Measurements from ENCODE around the gene TEKTIP1. TPM values are rescaled to one million over a fixed set of nuclear protein-coding genes. Genes with fewer than 3 reads are reported as not detected.

The TEKTIP1 gene
- total RNA-seq, 1 donor from 2014 or later, result not detected

DNA sequence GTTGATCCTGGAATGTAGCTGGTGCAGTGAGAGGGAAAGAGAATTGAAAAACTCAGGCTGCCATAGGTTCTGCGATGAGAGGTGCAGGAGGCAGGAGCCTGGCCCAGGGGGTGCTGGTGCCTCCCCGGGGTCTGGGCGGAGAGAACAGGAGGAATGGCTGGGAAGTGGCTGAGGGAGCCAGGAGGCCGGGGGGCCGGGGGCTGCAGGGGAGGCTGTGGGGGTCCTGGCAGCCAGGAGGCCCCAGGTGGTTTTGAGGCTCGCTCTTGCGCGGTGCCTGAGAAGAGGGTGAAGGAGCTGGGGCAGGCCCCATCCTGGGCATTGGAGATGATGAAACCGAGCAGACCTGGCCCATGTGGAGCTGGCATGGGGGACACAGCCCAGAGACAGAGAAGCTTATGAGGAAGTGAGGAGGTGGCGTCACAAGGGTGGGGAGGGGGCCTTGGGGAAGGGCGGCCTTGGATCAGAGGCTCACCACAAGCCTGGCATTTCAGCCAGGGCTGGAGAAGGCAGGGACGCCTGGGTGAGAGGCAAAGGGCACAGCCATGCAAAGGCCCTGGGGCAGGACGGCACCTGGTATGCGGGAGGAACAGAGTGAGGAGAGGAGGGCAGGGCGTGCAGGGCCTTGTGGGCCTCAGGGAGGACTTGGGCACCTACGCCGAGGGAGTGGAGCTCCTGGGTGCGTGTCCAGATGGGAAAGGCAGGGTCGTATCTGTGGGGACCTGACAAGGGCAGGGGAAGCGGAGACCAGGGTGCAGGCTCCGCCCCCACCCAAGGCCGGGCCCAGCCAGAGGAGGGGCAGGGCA, 1.3 kb upstream of the TEKTIP1 start:
- DNase-seq (ENCODE audit: low spot score), result no peak

DNA sequence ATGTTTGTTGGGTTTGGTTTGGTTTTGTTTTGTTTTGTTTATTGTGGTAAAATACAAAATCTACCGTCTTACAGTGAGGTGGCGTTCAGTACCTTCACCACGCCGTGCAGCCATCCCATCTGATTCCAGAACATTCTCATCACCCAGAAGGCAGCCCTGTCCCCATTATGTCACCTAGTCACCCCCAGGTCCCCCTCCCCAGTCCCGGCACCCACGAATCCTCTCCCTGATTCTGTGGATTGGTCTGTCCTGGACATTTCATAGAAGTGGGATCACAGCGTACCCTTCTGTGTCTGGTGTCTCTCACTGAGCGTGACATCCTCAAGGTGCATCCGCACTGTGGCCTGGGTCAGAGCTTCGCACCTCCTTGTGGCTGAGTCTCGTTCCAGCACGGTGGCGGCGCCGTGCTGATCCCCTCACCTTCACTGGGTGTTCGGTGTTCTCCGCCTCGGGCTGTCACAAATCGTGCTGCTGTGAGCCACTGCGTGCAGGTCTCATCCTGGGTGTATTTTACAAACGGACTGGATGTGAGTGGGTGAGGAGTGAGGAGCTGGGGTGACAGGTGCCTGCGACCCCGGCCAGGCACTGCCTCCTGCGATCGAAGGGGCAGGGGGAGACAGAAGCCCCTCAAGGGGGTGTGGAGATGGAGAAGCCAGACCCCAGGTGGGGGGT, 580 bp upstream of the TEKTIP1 start:
- no peak for DNase-seq (ENCODE audit: low spot score)

DNA sequence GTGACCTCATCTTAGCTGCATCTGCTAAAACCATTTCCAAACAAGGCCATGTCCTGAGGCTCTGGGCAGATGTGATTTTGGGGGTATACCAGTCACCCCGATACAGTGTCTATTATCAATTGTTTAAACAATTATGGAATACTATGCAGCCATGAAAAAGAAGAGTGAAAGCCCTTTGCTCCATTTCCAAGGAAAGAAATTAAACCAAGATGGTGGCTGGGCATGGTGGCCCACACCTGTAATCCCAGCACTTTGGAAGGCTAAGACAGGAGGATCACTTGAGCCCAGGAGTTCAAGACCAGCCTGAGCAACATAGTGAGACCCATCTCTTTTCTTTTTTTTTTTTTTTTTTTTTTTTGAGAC, 763 bp downstream of the TEKTIP1 start:
- no peak for DNase-seq (ENCODE audit: low spot score)

DNA sequence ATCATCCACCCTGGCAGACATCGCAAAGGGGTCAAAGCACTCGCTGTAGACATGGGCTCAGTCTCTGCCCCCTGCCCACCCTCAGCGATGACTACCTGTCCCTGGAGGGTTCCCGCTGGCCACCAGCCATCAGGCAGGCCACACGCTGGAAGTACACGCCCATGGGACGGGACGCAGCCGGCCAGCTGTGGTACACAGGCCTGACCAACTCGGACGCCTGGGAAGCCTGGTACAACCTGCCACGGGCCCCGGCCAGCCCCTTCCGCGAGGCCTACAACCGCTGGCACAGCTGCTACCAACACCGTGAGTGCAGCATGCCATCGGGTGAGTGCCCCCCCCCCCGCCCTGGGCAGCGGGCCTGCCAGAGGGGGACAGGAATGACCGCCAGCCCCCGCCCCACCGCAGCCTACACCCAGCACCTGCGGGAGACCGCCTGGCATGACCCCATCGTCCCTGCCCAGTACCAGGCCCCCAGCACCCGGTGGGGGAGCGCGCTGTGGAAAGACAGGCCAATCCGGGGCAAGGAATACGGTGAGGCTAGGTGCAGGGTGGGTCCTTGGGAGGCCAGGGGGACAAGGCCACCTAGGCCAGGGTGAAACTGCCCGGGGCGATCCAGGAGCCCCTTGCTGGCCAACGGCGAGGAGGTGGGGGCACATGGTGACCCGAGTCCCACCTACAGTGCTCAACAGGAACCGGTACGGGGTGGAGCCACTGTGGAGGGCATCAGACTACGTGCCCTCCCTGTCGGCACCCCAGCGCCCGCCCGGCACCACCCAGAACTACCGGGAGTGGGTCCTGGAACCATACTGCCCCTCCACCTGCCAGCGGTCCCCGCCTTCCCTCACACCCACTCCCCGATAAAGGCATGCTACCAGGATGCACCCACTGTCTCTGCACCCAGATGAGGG, 4.4 kb downstream of the TEKTIP1 start:
- no peak for DNase-seq (ENCODE audit: low spot score)

DNA sequence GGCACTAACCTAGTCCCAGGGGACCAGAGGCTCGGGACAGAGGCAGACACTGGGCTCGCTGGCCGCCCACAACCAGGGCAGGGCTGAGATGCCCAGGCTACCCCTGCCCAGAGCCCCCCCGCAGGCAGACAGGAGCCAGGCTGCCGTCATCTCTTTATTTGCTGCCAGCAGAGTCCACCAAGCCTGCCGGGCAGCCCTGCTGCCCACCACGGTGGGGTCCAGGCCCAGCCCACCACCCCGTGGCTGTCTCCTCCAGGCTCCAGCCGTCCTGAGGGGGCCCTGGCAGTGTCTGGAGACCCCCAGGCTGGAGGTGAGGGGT, 5.0 kb downstream of the TEKTIP1 start:
- no peak for DNase-seq (ENCODE audit: low spot score)

DNA sequence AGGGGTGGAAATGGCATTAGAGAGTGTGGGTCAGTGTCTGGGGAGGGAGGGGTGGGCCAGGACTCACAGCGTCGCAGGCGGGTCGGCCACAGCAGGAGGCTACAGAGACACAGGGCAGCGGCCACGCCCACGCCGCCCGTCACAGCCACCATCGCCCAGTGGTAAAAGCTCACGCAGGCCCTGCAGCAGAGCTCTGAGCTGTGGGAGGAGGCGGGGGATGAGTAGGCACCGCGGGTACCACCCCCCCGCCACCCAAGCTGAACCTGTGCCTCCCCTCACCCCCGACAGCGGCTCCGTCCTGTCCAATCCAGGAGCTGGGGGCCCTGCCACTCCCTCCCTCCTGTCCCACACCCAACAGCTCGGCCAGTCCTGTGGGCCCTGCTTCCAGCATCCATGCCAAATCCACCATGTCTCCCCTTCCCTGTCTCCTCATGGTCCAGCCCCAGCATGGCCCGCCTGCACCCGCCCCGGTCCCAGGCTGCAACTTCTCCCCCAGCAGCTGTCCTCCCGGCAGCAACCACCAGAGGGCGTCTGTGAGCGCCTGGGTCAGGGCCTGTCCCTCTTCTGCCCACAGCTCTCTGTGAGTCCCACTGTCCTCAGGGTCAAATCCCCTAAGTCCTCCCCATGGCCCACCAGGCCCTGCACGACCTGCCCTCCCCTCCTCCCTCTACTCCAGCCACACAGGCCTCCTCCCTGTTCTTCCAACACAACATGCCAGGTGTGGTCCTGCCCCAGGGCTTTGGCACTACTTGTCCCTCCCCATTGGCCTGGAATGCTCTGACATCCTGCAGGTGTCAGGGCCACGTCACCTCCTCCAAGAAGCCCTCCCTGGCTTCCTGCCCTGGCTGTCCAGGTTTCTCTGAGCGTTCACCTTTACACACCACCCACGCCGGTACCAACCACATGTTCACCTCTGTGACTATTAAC, 6.0 kb downstream of the TEKTIP1 start:
- DNase-seq (ENCODE audit: low spot score), result no peak

DNA sequence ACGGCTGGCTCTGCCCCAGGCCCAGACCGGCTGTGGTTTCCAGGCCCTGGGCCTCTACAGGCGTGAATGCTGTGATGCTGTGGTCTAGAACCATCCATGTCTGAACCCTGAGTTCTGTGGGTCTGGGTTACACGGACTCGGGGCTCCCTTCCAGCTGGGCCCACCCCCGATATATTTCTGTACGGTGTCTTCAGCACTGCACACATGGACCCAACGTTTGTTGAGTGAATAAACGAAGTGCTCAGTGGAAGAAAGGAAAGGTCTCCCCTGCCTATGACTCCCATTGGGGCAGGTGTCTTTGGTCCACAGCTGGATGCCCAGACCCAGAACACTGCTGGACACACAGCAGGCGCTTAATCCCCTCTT, 6.7 kb downstream of the TEKTIP1 start:
- DNase-seq (ENCODE audit: low spot score), result no peak

DNA sequence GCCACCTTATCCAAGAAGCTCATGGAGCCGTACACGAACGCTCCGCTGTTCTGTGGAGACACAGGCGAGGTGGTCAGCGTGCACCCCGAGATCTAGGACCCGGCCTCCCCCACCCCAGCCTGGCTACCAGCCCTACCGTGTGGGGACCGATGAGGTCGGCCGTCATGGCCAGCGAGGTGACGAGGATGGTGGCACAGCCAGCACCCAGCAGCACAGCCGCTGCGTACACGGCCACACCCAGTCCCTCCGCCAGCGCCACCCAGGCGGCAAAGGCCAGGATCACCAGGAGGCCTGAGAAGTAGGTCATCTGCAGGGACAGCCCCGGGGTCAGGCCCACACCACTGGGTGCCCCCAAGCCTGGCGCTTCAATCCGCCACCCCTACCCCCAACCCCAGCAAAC, 7.1 kb downstream of the TEKTIP1 start:
- no peak for DNase-seq (ENCODE audit: low spot score)

DNA sequence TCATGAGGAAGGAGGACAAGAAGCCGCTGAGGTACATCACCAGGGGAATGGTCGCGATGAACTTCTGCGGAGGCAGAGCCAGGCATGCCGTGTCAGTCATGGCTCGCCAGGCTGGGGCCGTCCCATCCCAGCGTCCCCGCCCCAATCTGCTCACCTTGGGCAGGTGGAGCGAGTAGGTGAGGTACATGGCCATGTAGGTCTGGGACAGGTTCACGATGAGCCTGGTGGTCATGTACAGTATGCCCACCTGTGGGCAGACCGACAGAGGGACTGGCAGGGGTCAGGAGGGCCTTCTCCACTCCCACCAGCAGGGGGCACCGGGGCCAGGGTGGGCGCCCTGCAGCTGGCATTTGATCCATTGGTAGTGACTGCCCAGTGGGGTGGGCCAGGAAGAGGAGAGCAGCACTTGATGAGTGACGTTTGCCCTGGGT, 8.3 kb downstream of the TEKTIP1 start:
- DNase-seq (ENCODE audit: low spot score), result no peak

DNA sequence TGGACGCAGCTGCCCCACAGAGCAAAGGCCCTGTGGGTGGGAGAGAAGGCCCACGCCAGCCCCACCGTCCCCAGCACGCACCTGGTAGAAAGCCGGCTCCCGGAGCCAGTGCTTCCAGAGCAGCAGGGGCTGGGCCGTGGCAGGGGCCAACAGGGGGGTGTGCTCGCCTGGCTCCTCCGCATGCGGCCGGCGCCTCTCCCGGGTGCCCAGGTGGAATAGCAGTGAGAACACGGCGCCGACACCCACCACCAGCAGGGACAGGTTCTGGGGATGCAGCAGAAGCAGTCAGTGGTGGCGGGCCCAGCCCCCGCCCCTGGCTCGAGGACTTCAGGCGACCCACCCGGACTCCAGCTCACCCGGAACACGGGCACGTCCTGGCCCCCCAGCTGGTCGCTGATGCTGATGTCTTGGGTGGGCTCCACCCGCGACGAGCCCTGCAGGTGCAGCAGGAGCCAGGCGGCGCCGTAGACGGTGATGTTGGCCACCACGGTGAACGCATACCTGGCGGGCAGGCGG, 8.9 kb downstream of the TEKTIP1 start:
- no peak for DNase-seq (ENCODE audit: low spot score)

DNA sequence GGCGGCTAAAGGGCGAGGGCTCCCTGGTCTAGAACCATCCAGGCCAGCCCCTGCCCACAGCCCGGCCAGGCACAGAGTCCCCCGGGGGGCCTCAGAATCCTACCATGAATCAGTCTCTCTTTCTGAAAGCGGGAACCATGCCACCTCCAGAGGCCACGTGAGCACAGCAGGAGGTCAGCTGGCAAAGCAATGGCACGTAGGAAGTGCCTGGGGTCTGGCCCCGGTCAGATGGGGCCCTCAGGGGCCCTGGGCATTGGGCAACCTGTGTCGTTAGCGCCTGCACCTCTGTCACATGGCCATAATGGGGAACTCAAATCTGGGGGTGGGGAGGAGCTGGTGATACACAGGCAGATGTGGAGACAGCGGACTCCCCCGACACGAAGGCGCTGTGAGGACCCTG, 9.6 kb downstream of the TEKTIP1 start:
- no peak for DNase-seq (ENCODE audit: low spot score)

DNA sequence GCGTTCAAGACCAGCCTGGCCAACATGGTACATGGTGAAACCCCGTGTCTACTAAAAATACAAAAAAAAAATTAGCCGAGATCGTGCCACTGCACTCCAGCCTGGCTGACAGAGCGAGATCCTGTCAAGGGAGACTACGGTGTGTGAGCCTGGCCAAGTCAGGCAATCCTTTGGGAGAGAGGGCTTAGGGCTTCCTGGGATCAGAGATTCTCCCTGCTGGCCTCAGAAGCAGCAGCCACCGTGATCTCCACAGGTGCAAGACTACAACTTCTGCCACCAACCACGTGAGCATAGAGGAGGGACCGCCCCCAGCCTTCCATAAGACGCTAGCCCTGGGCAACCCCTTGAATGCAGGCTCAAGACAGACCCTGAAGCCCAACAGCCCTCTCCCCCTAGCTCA, 10.8 kb downstream of the TEKTIP1 start:
- no peak for DNase-seq (ENCODE audit: low spot score)

DNA sequence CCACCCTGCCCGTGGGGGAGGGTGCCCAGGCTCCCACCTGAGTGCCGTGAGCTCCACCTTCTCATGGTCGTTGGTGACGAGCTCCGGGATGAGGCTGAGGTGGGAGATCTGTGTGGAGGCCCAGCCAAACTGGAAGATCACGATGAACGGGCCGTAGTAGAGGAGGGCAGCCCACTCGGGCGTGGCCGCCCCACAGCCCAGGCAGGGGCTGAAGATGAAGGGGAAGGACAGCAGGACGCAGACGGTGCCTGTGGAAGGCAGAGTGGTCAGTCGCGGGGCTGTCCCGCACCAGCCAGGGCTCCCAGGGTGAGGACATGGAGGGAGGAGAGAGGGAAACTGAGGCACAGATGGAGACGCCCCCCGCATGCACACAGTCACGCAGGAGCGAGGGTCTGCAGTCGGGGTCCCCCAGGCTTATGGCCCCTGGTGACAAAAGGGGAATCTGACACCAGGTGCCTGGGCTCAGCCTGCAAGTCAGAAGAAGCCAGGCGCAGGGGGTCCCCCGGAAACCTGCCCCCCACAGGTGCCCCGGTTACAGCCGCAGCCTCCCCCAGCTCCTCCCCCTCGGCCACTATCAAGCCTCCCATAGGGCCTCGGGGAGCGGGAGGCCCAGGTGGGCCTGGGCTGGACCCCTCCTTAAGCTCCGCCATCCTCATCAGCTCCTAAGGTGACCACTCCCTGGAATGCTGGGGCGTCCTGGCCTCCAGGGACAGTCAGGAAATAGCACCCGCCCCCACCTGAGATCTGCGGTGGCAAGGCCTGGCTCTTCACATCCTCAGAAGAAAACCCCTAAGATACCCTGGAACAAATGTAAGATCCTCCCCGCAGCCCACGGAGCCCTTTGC, 12.2 kb downstream of the TEKTIP1 start:
- no peak for DNase-seq (ENCODE audit: low spot score)

DNA sequence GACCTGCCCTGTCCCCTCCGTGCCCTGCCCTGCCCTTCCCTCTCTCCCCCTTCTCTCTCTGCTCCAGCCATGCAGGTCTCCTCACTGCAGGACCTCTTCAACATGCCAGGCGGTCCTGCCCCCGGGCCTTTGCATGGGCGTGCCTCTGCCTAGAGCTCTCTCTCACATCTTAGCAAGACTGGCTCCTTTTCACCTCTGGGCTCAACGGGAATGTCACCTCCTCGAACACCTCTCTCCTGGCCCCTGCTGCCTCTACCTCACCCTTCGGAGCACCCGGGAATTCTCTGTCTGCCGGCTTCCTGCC, 12.8 kb downstream of the TEKTIP1 start:
- DNase-seq (ENCODE audit: low spot score), result no peak

DNA sequence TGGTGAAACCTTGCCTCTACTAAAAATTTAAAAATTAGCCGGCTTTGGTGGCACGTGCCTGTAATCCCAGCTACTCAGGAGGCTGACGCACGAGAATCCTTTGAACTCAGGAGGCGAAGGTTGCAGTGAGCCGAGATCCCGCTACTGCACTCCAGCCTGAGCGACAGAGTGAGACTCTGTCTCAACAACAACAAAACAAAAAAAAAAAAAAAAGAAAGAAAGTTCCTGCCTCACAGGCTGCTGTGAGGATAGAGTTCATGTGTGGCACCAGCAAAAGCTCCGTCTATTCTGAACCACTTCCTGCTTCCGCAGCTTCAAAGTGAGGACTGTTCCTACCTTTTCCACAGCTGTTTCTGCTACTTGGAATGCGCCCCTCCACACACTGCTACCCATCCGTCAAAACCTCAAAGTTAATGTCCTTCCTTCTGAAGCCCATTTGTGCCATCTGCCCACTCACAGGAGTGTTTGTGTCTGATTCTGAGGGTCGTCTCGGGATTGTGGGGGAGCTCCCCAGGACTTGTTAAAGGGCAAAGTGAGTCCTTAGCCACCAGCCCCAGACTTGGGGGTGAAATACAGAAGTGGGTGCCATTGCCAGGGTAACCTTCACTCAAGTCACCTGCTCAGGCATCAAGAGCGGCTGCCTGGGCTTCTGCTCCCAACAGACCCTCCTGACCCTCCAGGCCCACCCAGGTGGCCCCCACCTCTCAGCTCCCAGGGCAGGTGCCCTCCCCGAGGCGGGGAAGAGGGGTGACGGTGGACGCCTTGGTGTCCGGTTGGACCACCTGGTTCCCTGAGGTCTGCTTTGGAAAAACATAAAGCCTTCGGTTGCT, 15.5 kb downstream of the TEKTIP1 start:
- no peak for DNase-seq (ENCODE audit: low spot score)

DNA sequence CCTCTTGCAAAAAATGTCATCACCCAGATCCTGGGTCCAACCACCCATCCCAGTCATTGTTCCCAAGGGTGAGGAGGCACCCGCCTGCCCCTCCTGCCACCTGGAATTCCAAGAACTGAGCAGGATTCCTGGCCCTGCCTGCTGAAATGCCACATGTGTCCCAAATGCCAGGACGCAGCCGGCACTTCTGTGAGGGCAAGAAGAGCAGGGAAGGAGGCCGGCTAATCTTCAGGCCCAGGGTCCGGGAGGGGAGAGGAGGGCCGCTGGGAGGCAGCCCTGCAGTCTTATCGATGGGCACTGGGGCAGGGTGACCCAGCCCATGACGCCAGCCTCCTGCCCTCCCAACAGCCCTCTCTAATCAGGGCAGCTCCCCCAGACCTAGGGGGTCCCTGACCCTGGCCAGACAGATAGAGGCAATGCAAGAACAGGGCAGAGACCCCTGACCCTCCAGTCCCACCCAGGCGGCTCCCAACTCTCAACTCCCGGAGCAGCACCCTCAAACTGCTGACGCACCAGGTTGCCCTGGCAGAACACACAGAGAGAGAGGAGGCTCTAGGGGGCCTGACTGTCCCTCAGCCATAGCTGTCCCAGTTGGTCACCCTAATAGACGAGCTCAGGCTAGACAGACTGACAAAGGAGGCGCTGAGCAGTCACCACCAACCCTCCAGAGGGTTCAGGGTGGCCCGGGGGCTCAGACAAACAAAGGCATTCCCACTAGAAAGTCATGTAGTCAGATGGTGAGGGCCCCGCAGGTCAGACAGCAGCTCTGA, 16.9 kb downstream of the TEKTIP1 start:
- DNase-seq (ENCODE audit: low spot score), result no peak

DNA sequence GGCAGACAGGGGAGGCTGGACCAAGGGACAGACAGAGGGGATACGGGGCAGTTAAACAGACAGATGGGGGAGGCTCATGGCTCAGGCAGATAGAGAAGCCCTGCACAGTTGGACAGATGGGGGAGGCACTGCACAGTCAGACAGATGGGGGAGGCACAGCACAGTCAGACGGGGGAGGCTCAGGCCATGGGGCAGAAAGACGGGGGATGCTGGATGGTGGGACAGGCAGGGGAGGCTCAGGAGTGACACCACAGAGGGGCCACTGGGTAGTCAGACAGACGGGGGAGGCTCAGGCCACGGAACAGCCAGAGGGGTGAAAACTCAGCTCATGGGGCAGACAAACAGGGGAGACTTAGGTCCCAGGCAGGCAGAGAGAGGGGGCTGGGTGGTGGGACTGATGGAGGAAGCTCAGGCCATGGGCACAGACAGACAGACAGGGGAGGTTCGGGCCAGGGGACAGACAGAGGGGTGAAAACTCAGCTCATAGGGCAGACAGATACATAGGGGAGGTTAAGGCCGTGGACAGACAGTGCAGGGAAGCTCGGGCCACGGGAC, 17.5 kb downstream of the TEKTIP1 start:
- no peak for DNase-seq (ENCODE audit: low spot score)

DNA sequence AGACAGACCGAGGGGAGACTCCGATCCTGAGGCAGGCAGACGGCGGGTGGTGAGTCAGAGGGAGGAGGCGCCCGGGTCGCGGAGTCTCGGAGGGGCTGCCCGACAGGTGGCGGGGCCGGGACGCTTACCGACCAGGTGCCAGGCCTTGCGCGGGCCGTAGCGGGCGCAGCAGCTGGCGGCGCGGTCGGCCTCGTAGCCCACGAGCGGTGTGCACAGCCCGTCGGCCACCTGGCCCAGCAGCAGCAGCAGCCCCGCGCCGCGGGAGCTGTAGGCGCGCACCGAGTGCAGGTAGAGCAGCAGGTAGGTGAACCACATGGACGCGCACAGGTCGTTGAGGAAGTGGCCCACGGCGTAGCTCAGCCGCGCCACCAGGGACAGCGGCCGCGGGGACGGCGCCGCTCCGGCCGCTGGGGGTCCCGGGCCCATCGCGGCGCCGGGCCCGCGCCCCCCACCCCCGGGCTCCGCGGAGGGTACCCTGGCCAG, 18.0 kb downstream of the TEKTIP1 start:
- DNase-seq (ENCODE audit: low spot score), result no peak

All from umbilical cord (tissue), 2 donors.